Measurements from ENCODE around the gene ABCA2. TPM values are rescaled to one million over a fixed set of nuclear protein-coding genes. Genes with fewer than 3 reads are reported as not detected.

The ABCA2 gene
- total and polyA plus RNA-seq, 8 donors = 7.3 to 385 (median 44.2) TPM

- TF ChIP-seq POLR2A (IDR thresholded peaks at IDR 0.05) = no peak
- TF ChIP-seq POLR2AphosphoS5 (IDR thresholded peaks at IDR 0.05) = peak in 1 of 3 donors; percentile 44
- peak in 6 of 7 experiments; percentile 44 to 86 (median 80) for TF ChIP-seq CTCF (IDR thresholded peaks at IDR 0.05)
- no peak for TF ChIP-seq EP300 (IDR thresholded peaks at IDR 0.05)
- Histone ChIP-seq H3K36me3 (no peaks in the 10 kb centered on the region), H3K27me3 (peaks cover 0 to 32% (median 11%) of the 10 kb centered on the region in 3 donors), H3K4me1 (peaks cover 21 to 59% (median 39%) of the 10 kb centered on the region in 4 donors), H3K4me3 (no peak overlapping the region), H3K27ac (peak overlapping the region in 1 of 5 donors; percentile 32), H3K9me3 (no peaks in the 10 kb centered on the region)
- DNase-seq = peak; percentile 88 to 94
- intact Hi-C loops (cut with DNase I; ENCODE audit: low total_unique reads) = no loop called here
- WGBS, 5 donors = 38 to 45% (median 43%) methylated on average over 9 to 12 of the region's 12 CpGs
Observed at GRCh38 chr9:137067860-137068538, 40.0 kb upstream of the ABCA2 start.

GRCh38 chr9:137066096-137066861 is 38.2 kb upstream of the ABCA2 start:
- no peak for DNase-seq
- Histone ChIP-seq H3K4me3 (no peak overlapping the region), H3K9me3 (no peaks in the 10 kb centered on the region), H3K36me3 (no peaks in the 10 kb centered on the region), H3K27ac (no peak overlapping the region), H3K27me3 (peaks cover 0 to 32% (median 11%) of the 10 kb centered on the region in 3 donors), H3K4me1 (peaks cover 21 to 55% (median 38%) of the 10 kb centered on the region in 4 donors)
- no peak for TF ChIP-seq POLR2AphosphoS5 (IDR thresholded peaks at IDR 0.05)
- TF ChIP-seq CTCF (IDR thresholded peaks at IDR 0.05) = no peak
- intact Hi-C loops (cut with DNase I; ENCODE audit: low total_unique reads) = no loop called here
- 54 to 82% (median 63%) methylated on average over 5 to 26 of the region's 26 CpGs for WGBS, 5 donors

GRCh38 chr9:137065336-137065967 is 37.4 kb upstream of the ABCA2 start:
- TF ChIP-seq EP300 (IDR thresholded peaks at IDR 0.05) = no peak
- TF ChIP-seq CTCF (IDR thresholded peaks at IDR 0.05) = no peak
- no peak for TF ChIP-seq POLR2AphosphoS5 (IDR thresholded peaks at IDR 0.05)
- TF ChIP-seq POLR2A (IDR thresholded peaks at IDR 0.05) = no peak
- Histone ChIP-seq H3K4me3 (no peak overlapping the region), H3K4me1 (peaks cover 12 to 47% (median 30%) of the 10 kb centered on the region in 4 donors), H3K36me3 (no peaks in the 10 kb centered on the region), H3K27ac (no peak overlapping the region), H3K9me3 (no peaks in the 10 kb centered on the region), H3K27me3 (peaks cover 0 to 32% (median 11%) of the 10 kb centered on the region in 3 donors)
- DNase-seq = no peak
- intact Hi-C loops (cut with DNase I; ENCODE audit: low total_unique reads) = no loop called here
- 90 to 94% (median 93%) methylated on average over 15 to 23 of the region's 23 CpGs for whole genome bisulfite sequencing, 5 donors

GRCh38 chr9:137064880-137065164 is 36.8 kb upstream of the ABCA2 start:
- TF ChIP-seq CTCF (IDR thresholded peaks at IDR 0.05) = no peak
- no peak for TF ChIP-seq POLR2AphosphoS5 (IDR thresholded peaks at IDR 0.05)
- no peak for TF ChIP-seq POLR2A (IDR thresholded peaks at IDR 0.05)
- TF ChIP-seq EP300 (IDR thresholded peaks at IDR 0.05) = no peak
- Histone ChIP-seq H3K27ac (no peak overlapping the region), H3K4me1 (peaks cover 6 to 40% (median 27%) of the 10 kb centered on the region in 4 donors), H3K4me3 (no peak overlapping the region), H3K9me3 (no peaks in the 10 kb centered on the region), H3K36me3 (no peaks in the 10 kb centered on the region), H3K27me3 (peaks cover 0 to 28% (median 11%) of the 10 kb centered on the region in 3 donors)
- 82 to 90% (median 85%) methylated on average over 11 to 12 of the region's 12 CpGs for WGBS, 5 donors
- no peak for DNase-seq
- intact Hi-C loops (cut with DNase I; ENCODE audit: low total_unique reads) = no loop called here

Data from stomach (tissue), 9 donors.